Measurements from ENCODE around the gene ABHD12.

The ABHD12 gene

GRCh38 chr20:25257130-25257529 lies 133.5 kb downstream of the ABHD12 start:
- no peak for DNase-seq (ENCODE audit: low spot score)

DNA sequence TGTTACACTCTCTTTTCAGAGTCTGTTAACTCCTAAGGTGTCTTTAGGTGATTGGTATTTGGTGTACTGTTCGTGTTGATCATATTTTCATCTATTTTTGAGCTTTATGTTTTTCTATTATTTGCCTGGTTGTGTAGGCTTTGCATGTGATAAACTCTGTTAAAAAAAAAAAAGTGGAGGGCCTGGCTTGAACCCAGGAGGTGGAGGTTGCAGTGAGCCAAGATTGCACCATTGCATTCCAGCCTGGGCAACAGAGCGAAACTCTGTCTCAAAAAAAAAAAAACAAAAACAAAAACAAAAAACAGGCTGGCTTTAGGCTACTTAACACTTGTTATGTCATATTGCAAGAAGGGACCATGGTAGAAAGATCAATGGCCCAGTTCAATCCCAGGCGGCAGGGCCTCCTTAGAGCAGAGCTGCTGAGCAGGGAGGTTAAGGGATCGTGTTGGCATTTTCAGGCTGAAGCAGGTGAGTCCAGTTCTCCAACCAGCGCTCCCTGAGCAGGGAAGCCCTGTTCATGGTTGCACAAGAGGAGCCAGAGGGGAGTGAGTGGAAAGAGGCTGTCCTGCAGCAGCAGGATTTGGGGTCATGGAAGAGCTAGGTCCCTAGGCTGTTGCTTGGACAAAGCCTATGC lies 134.3 kb downstream of the ABHD12 start:
- DNase-seq (ENCODE audit: low spot score) = no peak

DNA sequence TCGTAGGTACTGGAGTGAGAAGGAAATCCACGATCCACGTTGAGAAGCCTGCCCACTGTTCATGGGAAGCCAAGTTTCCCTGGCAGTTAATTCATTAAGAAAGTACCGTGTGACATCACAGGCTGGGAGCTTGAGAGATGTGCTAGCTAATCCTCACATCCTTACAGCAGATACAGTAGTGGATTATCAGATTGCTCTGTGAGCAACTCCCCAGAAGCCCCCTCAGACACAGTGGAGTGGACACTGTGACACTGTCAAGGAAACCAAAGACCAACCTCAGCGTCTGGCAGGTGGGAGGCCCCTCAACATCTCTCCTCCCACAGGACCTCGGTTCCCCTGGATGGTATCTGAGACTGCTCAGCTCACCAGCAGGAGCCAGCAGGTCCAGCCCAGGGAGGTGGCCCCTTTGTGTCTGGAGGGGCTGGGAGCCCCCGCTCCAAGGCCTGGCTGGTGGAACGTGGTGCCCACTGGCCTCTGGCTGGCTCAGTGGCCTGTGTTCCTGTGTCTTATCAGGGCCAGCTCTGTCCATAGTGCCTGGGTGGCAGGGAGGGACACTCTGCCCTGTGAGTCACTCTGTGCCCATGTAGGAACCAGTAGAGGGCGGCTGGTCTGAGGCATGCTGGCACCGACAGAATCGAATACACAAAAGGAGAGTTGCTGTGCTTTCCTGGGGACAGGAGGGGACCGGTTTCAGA lies 135.5 kb downstream of the ABHD12 start:
- no peak for DNase-seq (ENCODE audit: low spot score)

DNA sequence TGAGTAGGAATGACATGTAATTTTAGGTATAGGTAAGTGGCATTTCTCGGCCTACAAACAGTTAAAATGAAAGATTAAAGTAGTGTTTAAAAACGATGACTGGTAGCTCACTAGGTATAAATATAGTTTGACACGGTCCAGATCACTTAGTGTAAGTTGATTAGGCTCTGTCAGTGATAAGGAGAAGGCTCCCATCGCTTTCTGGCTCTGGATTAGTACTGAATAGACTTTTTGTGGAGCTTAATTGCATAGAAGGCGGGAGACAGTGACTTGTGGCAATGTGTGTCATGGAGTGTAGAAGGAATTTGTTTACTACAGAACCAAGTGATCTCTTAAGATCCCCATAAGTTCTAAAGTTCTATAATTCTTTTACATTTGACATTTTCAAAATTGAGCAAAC lies 136.1 kb downstream of the ABHD12 start:
- no peak for DNase-seq (ENCODE audit: low spot score)

DNA sequence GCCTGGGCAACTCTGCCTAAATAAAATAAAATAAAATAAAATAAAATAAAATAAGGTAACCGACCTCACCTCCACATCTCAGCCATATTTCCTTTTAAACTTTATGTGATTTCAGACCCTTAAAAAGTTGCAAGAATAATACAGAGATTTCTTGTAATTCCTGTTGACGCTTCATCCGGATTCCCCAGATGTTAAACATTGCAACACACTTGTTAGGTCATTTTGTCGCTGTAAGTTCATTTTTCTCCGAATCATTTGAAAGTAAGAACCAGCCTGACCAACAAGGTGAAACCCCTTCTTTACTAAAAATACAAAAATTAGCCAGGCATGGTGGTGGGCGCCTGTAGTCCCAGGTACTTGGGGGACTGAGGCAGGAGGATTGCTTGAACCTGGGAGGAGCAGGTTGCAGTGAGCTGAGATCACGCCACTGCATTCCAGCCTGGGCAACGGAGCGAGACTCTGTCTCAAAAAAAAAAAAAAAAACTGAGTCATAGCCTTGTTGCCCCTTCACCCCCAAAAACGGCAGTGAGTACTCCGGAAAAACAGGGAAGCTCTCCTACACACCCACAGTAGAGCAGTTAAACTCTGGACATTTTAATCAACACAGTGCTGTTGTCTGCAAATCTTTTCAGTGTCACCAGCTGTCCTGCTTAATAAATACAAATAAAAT lies 136.9 kb downstream of the ABHD12 start:
- DNase-seq (ENCODE audit: low spot score) = no peak

- DNase-seq (ENCODE audit: low spot score) = no peak
These were observed 137.8 kb downstream of the ABHD12 start for GRCh38 chr20:25252686-25253421.

DNA sequence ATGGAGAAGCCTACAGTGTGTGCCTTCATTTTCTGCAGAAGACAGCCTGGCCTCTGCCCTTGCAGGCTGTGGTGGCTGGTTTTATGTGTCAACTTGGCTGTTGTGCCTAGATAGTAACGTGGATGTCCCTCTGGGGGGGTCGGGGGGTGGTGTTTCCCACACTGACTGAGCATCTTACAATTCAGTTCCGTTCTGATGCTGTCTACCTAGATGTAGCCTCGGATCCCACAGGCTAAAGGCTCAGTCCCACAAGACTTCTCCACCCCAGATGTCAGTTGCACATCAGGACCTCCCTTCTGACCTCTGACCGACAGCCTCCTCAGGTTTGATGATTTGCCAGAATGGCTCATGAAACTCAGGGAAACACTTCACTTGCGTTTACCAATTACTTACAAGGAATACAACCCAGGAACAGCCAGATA lies 138.4 kb downstream of the ABHD12 start:
- DNase-seq (ENCODE audit: low spot score) = no peak

GRCh38 chr20:25251558-25251957 lies 139.1 kb downstream of the ABHD12 start:
- no peak for DNase-seq (ENCODE audit: low spot score)

- no peak for DNase-seq (ENCODE audit: low spot score)
These were observed 139.6 kb downstream of the ABHD12 start for GRCh38 chr20:25251019-25251418.

DNA sequence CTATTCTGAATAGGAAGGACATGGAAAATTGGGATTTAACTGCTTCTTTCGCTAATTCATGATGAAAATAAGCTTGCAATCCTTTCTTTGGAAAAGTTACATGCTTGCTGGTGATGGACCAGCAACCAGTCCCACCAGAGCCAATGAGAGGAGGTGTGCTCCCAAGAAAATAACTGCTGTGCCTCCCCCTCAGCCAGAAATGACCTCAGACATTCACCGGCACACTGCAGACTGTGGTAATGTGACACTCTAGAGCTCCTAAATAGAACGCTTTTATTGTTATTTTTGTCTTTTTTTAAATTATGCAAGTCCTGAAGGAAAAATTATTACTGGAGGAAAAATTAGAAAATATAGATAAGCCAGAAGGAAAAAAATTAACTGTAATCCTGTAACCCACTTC lies 140.1 kb downstream of the ABHD12 start:
- no peak for DNase-seq (ENCODE audit: low spot score)
